Measurements from ENCODE around the gene OR11A1. TPM values are rescaled to one million over a fixed set of nuclear protein-coding genes. Genes with fewer than 3 reads are reported as not detected.

Gene OR11A1
- total and polyA plus RNA-seq, 3 experiments from 2014 or later: not detected

- H3K4me3 ChIP-seq (ENCODE audit: low read length): no peak overlapping the region
- Mint-ChIP-seq H3K4me3 (no peak overlapping the region), H3K9me3 (peaks cover 0 to 2% (median 0%) of the 10 kb centered on the region in 5 donors), H3K27me3 (peaks cover 9 to 30% of the 10 kb centered on the region in 2 donors), H3K4me1 (no peaks in the 10 kb centered on the region), H3K27ac (no peak overlapping the region), H3K36me3 (no peaks in the 10 kb centered on the region)
- H3K36me3 ChIP-seq (ENCODE audit: insufficient read depth, low read length): no peaks in the 10 kb centered on the region
- no peak for DNase-seq
- no peaks in the 10 kb centered on the region for H3K9me3 ChIP-seq (ENCODE audit: low read length)
- no peaks in the 10 kb centered on the region for H3K4me1 ChIP-seq (ENCODE audit: insufficient read depth, low read length)
- ChIA-PET POLR2A (no interaction called here), CTCF (no interaction called here)
- no peaks in the 10 kb centered on the region for H3K27me3 ChIP-seq (ENCODE audit: insufficient read depth, low read length, poor library complexity, severe bottlenecking)
- H3K27ac ChIP-seq (ENCODE audit: low read depth, low read length): no peak overlapping the region
Observed at GRCh38 chr6:29474996-29475395, 18.1 kb upstream of the OR11A1 start.

GRCh38 chr6:29466241-29466640 is 9.4 kb upstream of the OR11A1 start:
- H3K36me3 ChIP-seq (ENCODE audit: insufficient read depth, low read length): no peaks in the 10 kb centered on the region
- H3K9me3 ChIP-seq (ENCODE audit: low read length): no peaks in the 10 kb centered on the region
- Mint-ChIP-seq H3K9me3 (no peaks in the 10 kb centered on the region), H3K27me3 (peaks cover 6 to 33% of the 10 kb centered on the region in 2 donors), H3K4me1 (no peaks in the 10 kb centered on the region), H3K27ac (no peak overlapping the region), H3K4me3 (no peak overlapping the region), H3K36me3 (no peaks in the 10 kb centered on the region)
- CTCF ChIA-PET: no interaction called here
- H3K4me3 ChIP-seq (ENCODE audit: low read length): no peak overlapping the region
- H3K4me1 ChIP-seq (ENCODE audit: insufficient read depth, low read length): no peaks in the 10 kb centered on the region
- H3K27ac ChIP-seq (ENCODE audit: low read depth, low read length): no peak overlapping the region
- H3K27me3 ChIP-seq (ENCODE audit: insufficient read depth, low read length, poor library complexity, severe bottlenecking): no peaks in the 10 kb centered on the region
- POLR2A ChIA-PET: no interaction called here
- no peak for DNase-seq

GRCh38 chr6:29465801-29466200 is 8.9 kb upstream of the OR11A1 start:
- Histone ChIP-seq H3K27ac (ENCODE audit: low read depth, low read length) (no peak overlapping the region), H3K9me3 (ENCODE audit: low read length) (no peaks in the 10 kb centered on the region), H3K4me3 (ENCODE audit: low read length) (no peak overlapping the region), H3K4me1 (ENCODE audit: insufficient read depth, low read length) (no peaks in the 10 kb centered on the region), H3K36me3 (ENCODE audit: insufficient read depth, low read length) (no peaks in the 10 kb centered on the region), H3K27me3 (ENCODE audit: insufficient read depth, low read length, poor library complexity, severe bottlenecking) (no peaks in the 10 kb centered on the region)
- DNase-seq: no peak
- POLR2A ChIA-PET: no interaction called here
- peaks cover 6 to 30% of the 10 kb centered on the region in 2 donors for H3K27me3 Mint-ChIP-seq
- no peaks in the 10 kb centered on the region for H3K4me1 Mint-ChIP-seq
- H3K27ac Mint-ChIP-seq: no peak overlapping the region
- H3K4me3 Mint-ChIP-seq: no peak overlapping the region
- CTCF ChIA-PET: no interaction called here
- no peaks in the 10 kb centered on the region for H3K36me3 Mint-ChIP-seq
- no peaks in the 10 kb centered on the region for H3K9me3 Mint-ChIP-seq

GRCh38 chr6:29465279-29465678 is 8.4 kb upstream of the OR11A1 start:
- ChIA-PET POLR2A (no interaction called here), CTCF (no interaction called here)
- Histone ChIP-seq H3K9me3 (ENCODE audit: low read length) (no peaks in the 10 kb centered on the region), H3K4me3 (ENCODE audit: low read length) (no peak overlapping the region), H3K27ac (ENCODE audit: low read depth, low read length) (no peak overlapping the region), H3K36me3 (ENCODE audit: insufficient read depth, low read length) (no peaks in the 10 kb centered on the region), H3K27me3 (ENCODE audit: insufficient read depth, low read length, poor library complexity, severe bottlenecking) (no peaks in the 10 kb centered on the region), H3K4me1 (ENCODE audit: insufficient read depth, low read length) (no peaks in the 10 kb centered on the region)
- Mint-ChIP-seq H3K27me3 (peaks cover 6 to 30% of the 10 kb centered on the region in 2 donors), H3K4me3 (no peak overlapping the region), H3K4me1 (no peaks in the 10 kb centered on the region), H3K9me3 (no peaks in the 10 kb centered on the region), H3K27ac (no peak overlapping the region), H3K36me3 (no peaks in the 10 kb centered on the region)
- DNase-seq: no peak

GRCh38 chr6:29462022-29462421 is 5.2 kb upstream of the OR11A1 start:
- Histone ChIP-seq H3K27me3 (ENCODE audit: insufficient read depth, low read length, poor library complexity, severe bottlenecking) (no peaks in the 10 kb centered on the region), H3K27ac (ENCODE audit: low read depth, low read length) (no peak overlapping the region), H3K9me3 (ENCODE audit: low read length) (no peaks in the 10 kb centered on the region), H3K36me3 (ENCODE audit: insufficient read depth, low read length) (no peaks in the 10 kb centered on the region), H3K4me1 (ENCODE audit: insufficient read depth, low read length) (no peaks in the 10 kb centered on the region), H3K4me3 (ENCODE audit: low read length) (no peak overlapping the region)
- H3K27me3 Mint-ChIP-seq: peaks cover 6 to 22% of the 10 kb centered on the region in 2 donors
- no peak overlapping the region for H3K4me3 Mint-ChIP-seq
- H3K9me3 Mint-ChIP-seq: no peaks in the 10 kb centered on the region
- no peaks in the 10 kb centered on the region for H3K36me3 Mint-ChIP-seq
- CTCF ChIA-PET: interaction anchor here (1.2 kb wide), 1 partner anchor 13 kb away, joined by 3 read pairs; no protein-coding TSS in a partner anchor
- no peaks in the 10 kb centered on the region for H3K4me1 Mint-ChIP-seq
- POLR2A ChIA-PET: no interaction called here
- DNase-seq: no peak
- peak overlapping the region in 1 of 8 donors; percentile 64 for H3K27ac Mint-ChIP-seq

GRCh38 chr6:29461021-29461814 is 4.3 kb upstream of the OR11A1 start:
- no peak for DNase-seq
- H3K36me3 Mint-ChIP-seq: no peaks in the 10 kb centered on the region
- POLR2A ChIA-PET: no interaction called here
- Histone ChIP-seq H3K4me1 (ENCODE audit: insufficient read depth, low read length) (no peaks in the 10 kb centered on the region), H3K36me3 (ENCODE audit: insufficient read depth, low read length) (no peaks in the 10 kb centered on the region), H3K27ac (ENCODE audit: low read depth, low read length) (no peak overlapping the region), H3K4me3 (ENCODE audit: low read length) (no peak overlapping the region), H3K27me3 (ENCODE audit: insufficient read depth, low read length, poor library complexity, severe bottlenecking) (no peaks in the 10 kb centered on the region), H3K9me3 (ENCODE audit: low read length) (no peaks in the 10 kb centered on the region)
- no peaks in the 10 kb centered on the region for H3K9me3 Mint-ChIP-seq
- H3K27me3 Mint-ChIP-seq: peaks cover 6 to 22% of the 10 kb centered on the region in 2 donors
- H3K4me3 Mint-ChIP-seq: no peak overlapping the region
- CTCF ChIA-PET: interaction anchor here (1.2 kb wide), 1 partner anchor 12 kb away, joined by 3 read pairs; no protein-coding TSS in a partner anchor
- H3K4me1 Mint-ChIP-seq: no peaks in the 10 kb centered on the region
- no peak overlapping the region for H3K27ac Mint-ChIP-seq

GRCh38 chr6:29451471-29452193 is 5.2 kb downstream of the OR11A1 start:
- no peak for DNase-seq
- H3K4me1 ChIP-seq (ENCODE audit: insufficient read depth, low read length): no peaks in the 10 kb centered on the region
- ChIA-PET POLR2A (no interaction called here), CTCF (no interaction called here)
- H3K4me3 ChIP-seq (ENCODE audit: low read length): no peak overlapping the region
- Mint-ChIP-seq H3K27me3 (peaks cover 19 to 64% of the 10 kb centered on the region in 2 donors), H3K4me1 (no peaks in the 10 kb centered on the region), H3K9me3 (peaks cover 0 to 8% (median 2%) of the 10 kb centered on the region in 5 donors), H3K4me3 (no peak overlapping the region), H3K27ac (no peak overlapping the region), H3K36me3 (peaks cover 0 to 4% (median 0%) of the 10 kb centered on the region in 3 donors)
- H3K9me3 ChIP-seq (ENCODE audit: low read length): no peaks in the 10 kb centered on the region
- no peaks in the 10 kb centered on the region for H3K36me3 ChIP-seq (ENCODE audit: insufficient read depth, low read length)
- no peaks in the 10 kb centered on the region for H3K27me3 ChIP-seq (ENCODE audit: insufficient read depth, low read length, poor library complexity, severe bottlenecking)
- H3K27ac ChIP-seq (ENCODE audit: low read depth, low read length): no peak overlapping the region

- Histone ChIP-seq H3K4me1 (ENCODE audit: insufficient read depth, low read length) (no peaks in the 10 kb centered on the region), H3K36me3 (ENCODE audit: insufficient read depth, low read length) (no peaks in the 10 kb centered on the region), H3K4me3 (ENCODE audit: low read length) (no peak overlapping the region), H3K27ac (ENCODE audit: low read depth, low read length) (no peak overlapping the region), H3K27me3 (ENCODE audit: insufficient read depth, low read length, poor library complexity, severe bottlenecking) (no peaks in the 10 kb centered on the region), H3K9me3 (ENCODE audit: low read length) (no peaks in the 10 kb centered on the region)
- peaks cover 0 to 4% (median 0%) of the 10 kb centered on the region in 3 donors for H3K36me3 Mint-ChIP-seq
- ChIA-PET CTCF (no interaction called here), POLR2A (no interaction called here)
- H3K27me3 Mint-ChIP-seq: peaks cover 27 to 92% of the 10 kb centered on the region in 2 donors
- peaks cover 0 to 16% (median 7%) of the 10 kb centered on the region in 5 donors for H3K9me3 Mint-ChIP-seq
- no peak for DNase-seq
- H3K27ac Mint-ChIP-seq: no peak overlapping the region
- H3K4me1 Mint-ChIP-seq: no peaks in the 10 kb centered on the region
- H3K4me3 Mint-ChIP-seq: no peak overlapping the region
Observed at GRCh38 chr6:29447670-29448069, 9.2 kb downstream of the OR11A1 start.

Measured in CD8-positive, alpha-beta memory T cell (primary cell).